Muscle layer of duodenum (tissue), 2 donors: Measurements from ENCODE around the gene HACE1.

Experiments
- H3K27ac ChIP-seq: one replicate; pipeline ENCODE4 v1.7.0; 2013; ENCODE audit warnings: mild to moderate bottlenecking, low read length
- H3K27me3 ChIP-seq: one replicate; pipeline ENCODE4 v1.7.0; 2013; ENCODE audit warnings: low read depth, mild to moderate bottlenecking, control low read depth, low read length
- H3K36me3 ChIP-seq, 2 donors: one replicate each; pipeline ENCODE4 v1.7.0; 2013; ENCODE audit warnings: low read length in 2 of 2, control low read depth in 1 of 2, mild to moderate bottlenecking in 1 of 2; ENCODE audit not compliant: insufficient read depth in 2 of 2, control insufficient read depth in 1 of 2
- H3K4me1 ChIP-seq, 2 donors: one replicate each; pipeline ENCODE4 v1.7.0; 2013; ENCODE audit warnings: low read length in 2 of 2, mild to moderate bottlenecking in 2 of 2, control low read depth in 1 of 2, moderate library complexity in 1 of 2; ENCODE audit not compliant: insufficient read depth in 2 of 2, control insufficient read depth in 1 of 2
- H3K4me3 ChIP-seq, 2 donors: one replicate each; pipeline ENCODE4 v1.7.0; 2013; ENCODE audit warnings: low read length in 2 of 2, low read depth in 1 of 2, mild to moderate bottlenecking in 1 of 2
- H3K9me3 ChIP-seq, 2 donors: one replicate each; pipeline ENCODE4 v1.7.0; 2013; ENCODE audit warnings: low read length in 2 of 2, control low read depth in 1 of 2, mild to moderate bottlenecking in 1 of 2; ENCODE audit not compliant: control insufficient read depth in 1 of 2
- donor health status: healthy.

HACE1 gene

GRCh38 chr6:104718672-104719071 is 141.0 kb downstream of the HACE1 start:
- Histone ChIP-seq H3K27ac (no peak overlapping the region), H3K4me3 (no peak overlapping the region), H3K4me1 (no peaks in the 10 kb centered on the region), H3K36me3 (no peaks in the 10 kb centered on the region), H3K27me3 (no peaks in the 10 kb centered on the region), H3K9me3 (no peaks in the 10 kb centered on the region)

- H3K4me1 ChIP-seq: no peaks in the 10 kb centered on the region
- H3K36me3 ChIP-seq: no peaks in the 10 kb centered on the region
- no peaks in the 10 kb centered on the region for H3K9me3 ChIP-seq
- H3K27ac ChIP-seq: no peak overlapping the region
- H3K27me3 ChIP-seq: no peaks in the 10 kb centered on the region
- H3K4me3 ChIP-seq: no peak overlapping the region
These were observed 142.9 kb downstream of the HACE1 start for GRCh38 chr6:104716858-104717257.

GRCh38 chr6:104714796-104715195 is 144.9 kb downstream of the HACE1 start:
- H3K27ac ChIP-seq: no peak overlapping the region
- no peaks in the 10 kb centered on the region for H3K9me3 ChIP-seq
- no peak overlapping the region for H3K4me3 ChIP-seq
- no peaks in the 10 kb centered on the region for H3K27me3 ChIP-seq
- H3K36me3 ChIP-seq: no peaks in the 10 kb centered on the region
- H3K4me1 ChIP-seq: no peaks in the 10 kb centered on the region

- no peaks in the 10 kb centered on the region for H3K27me3 ChIP-seq
- H3K4me1 ChIP-seq: no peaks in the 10 kb centered on the region
- no peaks in the 10 kb centered on the region for H3K9me3 ChIP-seq
- H3K4me3 ChIP-seq: no peak overlapping the region
- H3K27ac ChIP-seq: no peak overlapping the region
- H3K36me3 ChIP-seq: no peaks in the 10 kb centered on the region
These were observed 145.7 kb downstream of the HACE1 start for GRCh38 chr6:104713982-104714381.

GRCh38 chr6:104711371-104711770 is 148.3 kb downstream of the HACE1 start:
- Histone ChIP-seq H3K4me1 (no peaks in the 10 kb centered on the region), H3K4me3 (no peak overlapping the region), H3K36me3 (no peaks in the 10 kb centered on the region), H3K9me3 (no peaks in the 10 kb centered on the region), H3K27ac (no peak overlapping the region), H3K27me3 (no peaks in the 10 kb centered on the region)

DNA sequence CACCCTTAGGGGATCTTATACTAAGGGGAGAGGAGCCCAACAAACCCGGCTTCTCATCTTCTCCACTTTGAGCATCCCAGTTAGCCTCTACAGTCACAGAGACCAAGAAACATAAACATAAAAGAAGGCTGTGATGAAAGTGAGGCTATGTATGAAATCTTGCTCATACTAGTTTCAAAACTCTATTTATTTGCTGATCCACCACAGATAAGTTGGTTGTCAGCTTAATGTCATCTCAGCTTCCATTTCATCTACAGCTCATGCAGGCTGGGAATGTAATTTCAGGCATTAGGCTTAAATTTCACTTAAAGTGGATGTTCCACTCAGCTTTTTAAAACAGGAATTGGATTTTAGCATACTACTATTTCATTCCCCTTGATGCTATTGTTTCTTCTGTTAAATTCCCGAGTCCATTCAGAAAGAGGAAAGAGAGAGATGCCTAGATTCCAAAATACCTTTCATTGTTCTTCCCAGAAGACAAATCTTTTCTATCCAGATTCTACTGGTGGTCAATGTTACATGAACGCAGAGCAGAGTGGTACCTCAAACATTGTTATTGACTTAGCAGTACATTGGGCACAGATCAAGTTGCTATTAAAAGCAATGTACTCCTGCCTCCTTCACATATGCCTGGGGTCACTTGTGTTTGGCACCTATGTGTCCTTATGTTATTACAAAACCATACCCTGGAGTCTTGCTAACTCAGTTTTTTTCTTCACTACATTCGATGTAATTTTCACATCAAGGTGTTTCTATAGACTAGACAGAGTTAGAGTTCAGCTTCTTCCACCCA is 149.0 kb downstream of the HACE1 start:
- no peaks in the 10 kb centered on the region for H3K9me3 ChIP-seq
- H3K27ac ChIP-seq: no peak overlapping the region
- H3K27me3 ChIP-seq: no peaks in the 10 kb centered on the region
- no peak overlapping the region for H3K4me3 ChIP-seq
- no peaks in the 10 kb centered on the region for H3K36me3 ChIP-seq
- H3K4me1 ChIP-seq: no peaks in the 10 kb centered on the region

- Histone ChIP-seq H3K27me3 (no peaks in the 10 kb centered on the region), H3K27ac (no peak overlapping the region), H3K9me3 (no peaks in the 10 kb centered on the region), H3K4me3 (no peak overlapping the region), H3K4me1 (no peaks in the 10 kb centered on the region), H3K36me3 (no peaks in the 10 kb centered on the region)
These were observed 153.7 kb downstream of the HACE1 start for GRCh38 chr6:104705916-104706442.

DNA sequence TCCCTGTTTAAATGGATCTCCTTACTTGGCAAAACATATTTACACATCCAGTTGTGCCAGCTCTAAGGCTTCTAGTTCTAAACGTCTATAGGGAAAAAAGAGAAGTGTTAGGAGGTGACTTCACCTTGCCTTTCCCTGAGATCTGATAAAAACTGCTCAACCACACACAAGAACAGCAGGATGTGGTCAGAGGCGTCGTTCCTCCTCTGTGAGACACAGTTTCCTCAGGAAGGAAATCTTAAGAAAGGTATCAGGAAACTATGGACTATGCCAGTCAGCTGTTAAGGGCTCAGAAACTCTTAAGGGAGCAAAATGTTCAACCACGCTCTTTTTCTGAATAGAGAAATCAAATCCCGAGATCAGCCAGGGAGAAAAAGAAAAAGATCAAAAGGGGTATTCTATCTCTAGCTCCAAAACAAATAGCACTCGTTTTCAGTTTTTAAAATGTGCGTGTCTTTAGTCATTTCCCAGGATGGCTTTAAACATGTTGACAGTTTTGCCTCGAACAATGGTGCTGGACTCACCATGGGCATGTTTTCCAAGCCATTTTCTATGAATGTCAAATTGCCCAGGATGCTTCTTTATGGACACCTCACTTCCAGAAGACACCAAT is 154.5 kb downstream of the HACE1 start:
- Histone ChIP-seq H3K4me1 (no peaks in the 10 kb centered on the region), H3K27ac (no peak overlapping the region), H3K9me3 (no peaks in the 10 kb centered on the region), H3K27me3 (no peaks in the 10 kb centered on the region), H3K4me3 (no peak overlapping the region), H3K36me3 (no peaks in the 10 kb centered on the region)

DNA sequence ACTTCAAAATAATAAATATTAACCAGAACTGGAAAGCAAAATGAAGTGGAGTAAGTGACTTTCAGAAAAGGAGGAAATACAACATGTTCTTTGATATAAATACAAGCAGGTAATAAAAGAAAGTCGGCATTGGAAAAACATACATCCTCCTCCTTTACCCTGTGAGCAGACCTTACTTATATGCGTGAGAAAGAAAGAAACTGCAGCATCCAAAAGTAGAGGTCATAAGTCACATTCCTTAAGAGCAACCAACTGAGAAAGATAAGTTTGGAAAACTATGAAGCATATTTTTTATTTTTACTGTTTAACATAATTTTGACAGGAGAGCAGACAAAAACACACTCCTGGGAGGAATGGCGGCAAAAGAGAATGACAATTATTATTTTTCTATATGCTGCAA is 155.5 kb downstream of the HACE1 start:
- Histone ChIP-seq H3K4me3 (no peak overlapping the region), H3K9me3 (no peaks in the 10 kb centered on the region), H3K27me3 (no peaks in the 10 kb centered on the region), H3K36me3 (no peaks in the 10 kb centered on the region), H3K27ac (no peak overlapping the region), H3K4me1 (no peaks in the 10 kb centered on the region)

DNA sequence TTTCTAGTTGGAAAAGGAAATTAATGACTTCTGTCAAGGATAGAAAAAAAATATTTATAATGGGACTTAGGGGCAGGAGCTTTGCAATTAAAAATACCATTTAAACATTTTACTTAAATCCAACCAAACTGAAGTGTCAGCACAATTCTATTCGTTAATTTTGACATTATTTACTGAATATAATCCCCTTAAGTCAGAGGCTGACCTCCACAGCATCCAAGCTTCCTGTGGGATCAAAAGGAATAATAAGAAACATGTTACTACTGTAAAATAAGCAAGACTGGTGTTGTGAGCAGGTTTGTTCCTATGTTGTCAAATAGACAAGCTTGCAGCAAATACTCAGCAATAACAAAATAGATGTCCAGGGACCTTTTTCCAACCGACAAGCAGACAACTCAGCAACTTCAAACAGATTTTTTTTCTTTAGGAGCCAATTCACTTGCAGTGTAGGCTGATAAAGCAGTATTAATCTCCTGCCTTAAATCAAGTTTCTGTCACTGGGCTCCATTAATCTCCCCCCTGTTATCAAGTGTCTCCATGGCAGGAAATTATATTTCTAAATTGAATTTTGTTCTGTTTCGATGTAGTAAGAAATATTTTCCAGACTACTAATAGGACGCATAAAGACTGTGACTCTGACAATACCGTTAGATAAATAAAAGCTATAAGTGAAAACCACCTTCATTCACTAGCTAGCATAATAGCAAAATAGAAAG is 157.4 kb downstream of the HACE1 start:
- Histone ChIP-seq H3K4me1 (no peaks in the 10 kb centered on the region), H3K36me3 (no peaks in the 10 kb centered on the region), H3K4me3 (no peak overlapping the region), H3K27ac (no peak overlapping the region), H3K27me3 (no peaks in the 10 kb centered on the region), H3K9me3 (no peaks in the 10 kb centered on the region)

DNA sequence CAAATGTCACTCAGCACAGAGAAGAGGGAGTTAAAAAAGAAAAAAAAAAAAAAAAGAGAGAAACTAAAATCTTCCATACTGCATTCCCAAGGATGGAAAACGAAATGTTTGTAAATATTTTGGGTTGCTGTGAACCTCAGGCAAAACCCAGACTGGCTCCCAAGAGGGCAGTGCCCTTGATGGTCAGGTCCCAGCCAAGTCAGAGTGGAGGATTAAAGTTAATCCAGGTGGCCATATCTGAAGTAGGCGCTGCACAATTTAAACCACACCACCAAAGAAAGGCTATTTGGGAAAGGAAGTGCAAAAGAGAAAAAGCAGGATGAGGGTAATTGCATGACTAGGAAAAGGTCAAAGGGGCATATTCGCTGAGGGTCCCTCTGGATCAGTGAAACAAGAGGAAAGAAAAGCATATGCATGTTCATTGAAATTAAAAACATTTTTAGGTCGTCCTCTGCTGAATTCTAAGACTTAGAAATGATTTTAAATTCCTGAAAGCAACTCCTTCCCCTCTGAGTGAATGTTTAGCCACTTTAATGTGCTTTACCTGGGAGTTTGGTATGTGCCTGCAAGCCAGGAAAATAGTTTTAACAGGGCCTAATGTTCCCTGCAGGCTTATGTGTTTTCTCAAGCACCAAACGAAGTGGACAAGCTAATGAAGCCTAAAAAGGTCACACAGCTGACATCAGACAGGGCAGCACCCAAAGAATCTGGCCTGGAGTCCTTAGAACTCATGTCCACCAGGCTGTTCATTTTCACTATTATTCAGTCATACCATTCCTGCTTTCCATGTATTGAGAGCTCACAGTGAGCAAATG is 159.1 kb downstream of the HACE1 start:
- no peak overlapping the region for H3K4me3 ChIP-seq
- no peak overlapping the region for H3K27ac ChIP-seq
- H3K27me3 ChIP-seq: no peaks in the 10 kb centered on the region
- no peaks in the 10 kb centered on the region for H3K4me1 ChIP-seq
- H3K9me3 ChIP-seq: no peaks in the 10 kb centered on the region
- no peaks in the 10 kb centered on the region for H3K36me3 ChIP-seq
